ENCODE data around the gene CA10.

Gene CA10

GRCh38 chr17:52147872-52148271 lies 10.6 kb downstream of the CA10 start:
- Histone ChIP-seq H3K27ac (no peak overlapping the region), H3K4me1 (no peaks in the 10 kb centered on the region), H3K9me3 (ENCODE audit: control insufficient read depth, low read length) (no peaks in the 10 kb centered on the region)

GRCh38 chr17:52147431-52147830 lies 11.1 kb downstream of the CA10 start:
- no peak overlapping the region for H3K9ac ChIP-seq
- H3K36me3 ChIP-seq (ENCODE audit: control insufficient read depth, insufficient read depth, low read length): no peaks in the 10 kb centered on the region
- H3K9me3 ChIP-seq (ENCODE audit: control insufficient read depth, low read length): no peaks in the 10 kb centered on the region
- no peak overlapping the region for H3K27ac ChIP-seq
- H2AFZ ChIP-seq: no peak overlapping the region
- H3K79me2 ChIP-seq: no peaks in the 10 kb centered on the region
- H3K4me1 ChIP-seq: no peaks in the 10 kb centered on the region
- no peak overlapping the region for H3K4me2 ChIP-seq (ENCODE audit: low read length)
- no peaks in the 10 kb centered on the region for H3K27me3 ChIP-seq (ENCODE audit: control insufficient read depth, insufficient read depth, low read length)
- no peak for TF ChIP-seq CTCF (IDR thresholded peaks at IDR 0.05)
- H3K4me3 ChIP-seq (ENCODE audit: low read depth, low read length): no peak overlapping the region

More at GRCh38 chr17:52147872-52148271, 10.6 kb downstream of the CA10 start:
- Histone ChIP-seq H3K4me2 (ENCODE audit: low read length) (no peak overlapping the region), H3K4me3 (ENCODE audit: low read depth, low read length) (no peak overlapping the region), H2AFZ (no peak overlapping the region), H3K36me3 (ENCODE audit: control insufficient read depth, insufficient read depth, low read length) (no peaks in the 10 kb centered on the region), H3K79me2 (no peaks in the 10 kb centered on the region), H3K9ac (no peak overlapping the region), H3K27me3 (ENCODE audit: control insufficient read depth, insufficient read depth, low read length) (no peaks in the 10 kb centered on the region)
- no peak for TF ChIP-seq CTCF (IDR thresholded peaks at IDR 0.05)

- H3K79me2 ChIP-seq: no peaks in the 10 kb centered on the region
- no peak overlapping the region for H3K9ac ChIP-seq
- H3K36me3 ChIP-seq (ENCODE audit: control insufficient read depth, insufficient read depth, low read length): no peaks in the 10 kb centered on the region
- H3K27ac ChIP-seq: no peak overlapping the region
- no peaks in the 10 kb centered on the region for H3K9me3 ChIP-seq (ENCODE audit: control insufficient read depth, low read length)
- H3K4me3 ChIP-seq (ENCODE audit: low read depth, low read length): no peak overlapping the region
- H2AFZ ChIP-seq: no peak overlapping the region
- no peaks in the 10 kb centered on the region for H3K27me3 ChIP-seq (ENCODE audit: control insufficient read depth, insufficient read depth, low read length)
- no peak overlapping the region for H3K4me2 ChIP-seq (ENCODE audit: low read length)
- no peaks in the 10 kb centered on the region for H3K4me1 ChIP-seq
- no peak for TF ChIP-seq CTCF (IDR thresholded peaks at IDR 0.05)
Measured at GRCh38 chr17:52145476-52145875, 13.0 kb downstream of the CA10 start.

GRCh38 chr17:52143542-52143941 lies 15.0 kb downstream of the CA10 start:
- Histone ChIP-seq H3K4me1 (no peaks in the 10 kb centered on the region), H3K9ac (no peak overlapping the region), H3K4me3 (ENCODE audit: low read depth, low read length) (no peak overlapping the region), H2AFZ (no peak overlapping the region), H3K4me2 (ENCODE audit: low read length) (no peak overlapping the region), H3K9me3 (ENCODE audit: control insufficient read depth, low read length) (no peaks in the 10 kb centered on the region), H3K27ac (no peak overlapping the region), H3K27me3 (ENCODE audit: control insufficient read depth, insufficient read depth, low read length) (no peaks in the 10 kb centered on the region), H3K36me3 (ENCODE audit: control insufficient read depth, insufficient read depth, low read length) (no peaks in the 10 kb centered on the region), H3K79me2 (no peaks in the 10 kb centered on the region)
- no peak for TF ChIP-seq CTCF (IDR thresholded peaks at IDR 0.05)

- no peaks in the 10 kb centered on the region for H3K36me3 ChIP-seq (ENCODE audit: control insufficient read depth, insufficient read depth, low read length)
- H3K79me2 ChIP-seq: no peaks in the 10 kb centered on the region
- no peaks in the 10 kb centered on the region for H3K4me1 ChIP-seq
- H3K27me3 ChIP-seq (ENCODE audit: control insufficient read depth, insufficient read depth, low read length): no peaks in the 10 kb centered on the region
- no peak overlapping the region for H3K4me3 ChIP-seq (ENCODE audit: low read depth, low read length)
- no peaks in the 10 kb centered on the region for H3K9me3 ChIP-seq (ENCODE audit: control insufficient read depth, low read length)
- no peak overlapping the region for H3K4me2 ChIP-seq (ENCODE audit: low read length)
- H3K9ac ChIP-seq: no peak overlapping the region
- no peak overlapping the region for H2AFZ ChIP-seq
- TF ChIP-seq CTCF (IDR thresholded peaks at IDR 0.05): no peak
- H3K27ac ChIP-seq: no peak overlapping the region
Measured at GRCh38 chr17:52140601-52141000, 17.9 kb downstream of the CA10 start.

Measured in parathyroid adenoma (tissue), 2 donors.